Measurements from ENCODE around the gene PRDM8.

- TF ChIP-seq CTCF (IDR thresholded peaks at IDR 0.05) (no peak), ELF4 (CRISPR knock-in tag; IDR thresholded peaks at IDR 0.05; ENCODE audit: low read depth) (no peak), ESRRA (CRISPR knock-in tag; IDR thresholded peaks at IDR 0.05; ENCODE audit: borderline replicate concordance) (no peak), TEAD4 (CRISPR knock-in tag; IDR thresholded peaks at IDR 0.05) (no peak), E2F4 (CRISPR knock-in tag; IDR thresholded peaks at IDR 0.05; ENCODE audit: borderline replicate concordance, low read depth) (no peak), SP1 (CRISPR knock-in tag; conservative IDR thresholded peaks at IDR 0.05) (no peak)
Observed at GRCh38 chr4:80173841-80174240, 23.5 kb upstream of the PRDM8 start.
